ENCODE data around the gene TLN1.

TLN1 gene

DNA sequence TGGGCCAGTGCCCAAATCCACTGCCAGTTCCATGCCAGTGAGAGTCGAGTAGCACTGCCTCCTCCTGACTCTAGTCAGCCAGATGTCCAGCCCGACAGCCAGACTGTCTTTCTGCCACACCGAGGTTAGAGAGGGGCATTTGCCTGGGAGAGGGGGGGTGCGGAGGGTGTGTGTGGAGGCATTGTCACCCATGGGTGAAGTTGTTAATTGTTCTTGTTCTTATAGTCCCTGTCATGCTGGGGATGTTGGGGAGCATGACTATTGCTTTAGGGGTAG is 18.2 kb upstream of the TLN1 start:
- DNase-seq (ENCODE audit: low read depth) = no peak

DNA sequence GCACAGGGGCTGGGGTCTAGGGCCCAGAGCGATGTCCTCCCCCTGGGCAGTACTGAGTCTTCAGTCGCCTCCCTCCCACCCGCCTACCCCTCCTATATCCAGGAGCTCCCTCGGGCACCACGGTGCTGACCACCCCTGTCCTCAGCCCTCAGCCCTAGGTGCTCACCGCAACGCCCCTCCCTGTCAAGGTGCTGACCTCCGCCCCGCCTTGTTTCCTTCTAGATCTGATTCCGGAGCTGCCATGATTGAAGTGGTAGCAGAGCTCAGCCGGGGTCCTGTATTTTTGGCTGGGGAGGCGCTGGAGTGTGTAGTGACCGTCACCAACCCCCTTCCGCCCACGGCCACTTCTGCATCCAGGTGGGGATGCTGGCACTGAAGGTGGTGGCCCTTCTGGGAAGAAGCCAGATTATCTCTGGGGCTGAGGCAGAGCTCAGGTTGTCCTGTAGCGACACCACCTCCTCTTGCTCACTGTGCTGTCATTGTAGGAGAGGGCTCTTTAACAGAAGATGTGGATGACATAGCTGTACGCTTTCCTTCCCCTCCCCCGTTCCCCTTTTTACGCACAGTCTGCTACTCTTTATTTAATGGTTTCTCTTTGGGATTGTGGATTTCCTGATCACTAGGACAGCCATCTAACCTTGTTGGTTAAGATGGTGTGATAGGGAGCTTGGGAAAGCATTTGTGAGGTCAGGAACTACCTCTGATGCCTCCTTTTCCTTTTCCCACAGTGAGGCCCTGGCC is 17.7 kb upstream of the TLN1 start:
- no peak for DNase-seq (ENCODE audit: low read depth)

DNA sequence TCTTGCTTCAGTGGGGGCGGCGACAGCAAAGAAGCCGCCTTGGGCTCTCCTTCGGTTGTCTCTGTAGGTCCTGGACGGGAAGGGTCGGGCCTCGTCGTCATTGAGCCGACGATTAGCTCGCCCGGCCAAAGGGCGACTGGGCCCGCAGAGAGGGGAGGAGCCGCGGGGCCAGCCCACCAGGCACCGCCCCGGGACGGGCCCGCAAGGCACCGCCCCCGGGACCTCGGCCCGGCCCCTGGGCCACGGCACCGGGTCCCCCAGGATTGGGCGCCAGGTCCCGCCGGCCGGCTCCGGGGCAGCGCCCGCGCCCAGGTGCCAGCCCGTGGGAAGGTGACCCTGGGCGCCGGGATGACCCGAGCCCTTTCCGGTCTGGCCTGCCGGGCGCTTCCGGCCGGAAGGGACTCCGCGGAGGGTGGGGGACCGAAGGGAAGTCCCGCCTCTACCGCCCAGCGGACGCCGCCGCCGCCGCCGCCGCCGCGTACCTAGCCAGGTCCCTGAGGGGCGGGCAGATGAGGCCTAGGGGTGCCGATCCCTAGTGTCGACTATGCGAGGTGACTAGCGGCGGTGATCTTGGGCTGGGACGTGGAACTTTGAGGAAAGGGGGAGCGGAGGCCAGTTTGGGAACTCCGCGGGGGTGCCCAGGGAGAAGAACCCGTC is 17.0 kb upstream of the TLN1 start, which contains the start of the genes GBA2 and RGP1:
TSS of gene GBA2 (minus strand) at position 371 of the 657 bp plus-strand sequence. CDS start 524 bp downstream, outside the sequence.
TSS of gene RGP1 (plus strand) at position 430 of the 657 bp plus-strand sequence. CDS start 469 bp downstream, outside the sequence.
- no peak for DNase-seq (ENCODE audit: low read depth)

DNA sequence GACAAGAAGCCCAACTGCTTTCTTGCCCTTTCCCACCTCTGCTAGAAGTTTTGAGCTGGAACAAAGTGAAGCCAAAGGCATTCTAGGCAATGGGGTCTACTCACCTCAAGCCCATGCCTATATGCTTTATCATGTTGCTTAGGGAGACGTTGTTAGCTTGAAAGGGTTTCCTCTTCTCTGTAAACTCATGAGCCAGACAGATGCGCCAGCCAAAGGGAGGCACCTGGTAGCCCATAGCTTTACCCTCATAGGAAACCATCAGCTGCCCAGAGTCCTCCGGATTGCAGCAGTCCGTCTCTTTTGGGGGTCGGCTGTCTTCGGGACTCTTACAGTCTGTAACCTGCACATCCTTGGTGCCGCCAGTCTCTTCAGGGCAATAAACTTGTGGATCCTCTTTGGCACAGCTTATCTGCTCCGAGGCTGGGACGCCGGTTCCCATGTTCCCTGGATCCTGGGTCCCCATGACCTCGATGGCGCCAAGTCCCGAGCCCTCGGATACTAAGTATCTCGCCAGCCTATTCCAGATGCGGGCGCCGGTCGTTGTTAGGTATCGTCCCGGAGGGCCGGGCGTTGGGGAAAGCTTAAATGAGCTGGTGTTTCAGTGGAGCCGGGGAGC is 16.4 kb upstream of the TLN1 start:
- DNase-seq (ENCODE audit: low read depth) = no peak

DNA sequence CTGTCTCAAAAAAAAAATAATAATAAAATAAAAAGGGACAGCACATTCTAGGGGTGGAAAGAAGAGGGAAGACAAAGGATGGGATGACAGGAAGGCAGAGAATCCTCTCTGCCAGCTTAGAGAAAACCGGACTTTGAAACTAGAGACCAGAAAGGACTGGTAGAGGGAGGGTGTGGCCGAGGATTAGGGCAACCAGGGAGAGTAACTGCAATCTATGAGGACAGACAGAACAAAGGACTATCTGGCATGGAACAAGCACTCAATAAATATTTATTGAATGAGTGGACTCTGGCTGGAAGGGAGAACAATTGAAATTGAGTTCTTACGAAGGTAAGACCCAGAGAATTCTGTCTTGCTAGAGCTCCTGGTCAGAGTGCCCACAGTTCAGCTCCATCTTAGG is 14.6 kb upstream of the TLN1 start:
- DNase-seq (ENCODE audit: low read depth) = no peak

DNA sequence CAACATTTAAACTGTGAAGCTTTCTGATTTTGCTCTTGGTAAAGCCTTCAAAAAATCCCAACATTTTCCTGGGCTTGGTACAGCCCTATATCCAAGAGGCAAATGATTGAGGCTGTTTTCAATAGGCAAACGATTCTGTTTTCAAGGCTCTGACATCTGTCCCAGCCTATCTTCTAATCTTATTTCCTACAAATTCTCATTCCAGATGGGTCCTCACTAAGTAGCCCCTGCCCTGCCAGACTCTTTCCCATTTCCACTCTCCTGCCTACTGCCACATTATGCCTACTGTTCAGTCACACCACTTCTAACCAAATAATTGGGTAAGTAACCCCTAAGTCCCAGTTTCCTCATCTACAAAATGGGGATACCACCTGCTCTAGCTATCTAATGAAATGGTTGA is 13.6 kb upstream of the TLN1 start:
- DNase-seq (ENCODE audit: low read depth) = no peak

DNA sequence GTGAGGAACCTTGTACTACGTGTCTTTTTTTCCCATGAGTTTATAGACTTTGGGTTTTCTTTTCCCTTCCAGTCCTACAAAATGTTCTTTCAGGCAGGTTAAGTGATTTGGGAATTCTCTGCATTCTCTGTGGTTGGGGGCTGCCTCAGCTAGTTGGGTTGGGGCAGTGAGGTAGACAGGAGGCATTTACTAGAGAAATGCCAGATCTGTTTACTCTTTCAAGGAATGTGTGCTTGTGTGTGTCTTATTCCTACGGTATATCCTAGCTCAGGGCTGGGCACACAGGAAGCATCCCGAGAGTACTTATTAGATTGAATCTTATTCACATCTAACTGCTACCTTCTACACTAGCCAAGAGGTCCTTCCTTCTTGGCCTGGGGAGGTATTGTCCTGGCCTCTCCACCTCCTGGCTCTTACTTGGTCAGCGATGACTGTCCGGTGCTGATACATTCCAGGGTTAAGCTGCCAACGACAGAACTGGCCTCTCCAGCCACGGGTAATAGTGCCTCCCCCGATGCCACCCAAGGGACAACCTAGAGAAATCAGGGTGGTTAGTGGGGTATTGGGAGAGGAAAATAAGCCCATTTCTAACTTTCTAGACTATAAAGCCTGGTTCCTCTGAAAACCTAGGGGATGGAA is 12.0 kb upstream of the TLN1 start:
- DNase-seq (ENCODE audit: low read depth) = no peak

DNA sequence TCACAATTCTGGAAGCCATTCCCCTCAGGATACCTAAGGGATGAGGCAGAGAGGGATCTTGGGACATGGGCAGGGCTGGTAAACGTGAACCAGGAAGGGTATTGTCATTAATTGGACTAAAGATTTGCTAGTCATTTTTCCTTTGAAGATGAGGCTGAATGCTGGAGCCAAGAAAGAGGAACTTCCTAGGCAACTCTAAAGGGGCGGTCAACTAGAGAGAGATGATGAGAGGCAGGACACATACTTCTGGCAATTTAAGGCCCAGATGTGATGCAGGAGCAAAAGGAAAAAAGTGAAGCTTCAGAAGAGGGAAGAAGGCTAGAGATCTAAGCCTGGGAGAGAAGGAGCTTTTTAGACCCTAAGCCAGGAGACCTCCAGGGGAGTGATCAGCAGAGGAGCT is 11.5 kb upstream of the TLN1 start:
- DNase-seq (ENCODE audit: low read depth) = no peak

DNA sequence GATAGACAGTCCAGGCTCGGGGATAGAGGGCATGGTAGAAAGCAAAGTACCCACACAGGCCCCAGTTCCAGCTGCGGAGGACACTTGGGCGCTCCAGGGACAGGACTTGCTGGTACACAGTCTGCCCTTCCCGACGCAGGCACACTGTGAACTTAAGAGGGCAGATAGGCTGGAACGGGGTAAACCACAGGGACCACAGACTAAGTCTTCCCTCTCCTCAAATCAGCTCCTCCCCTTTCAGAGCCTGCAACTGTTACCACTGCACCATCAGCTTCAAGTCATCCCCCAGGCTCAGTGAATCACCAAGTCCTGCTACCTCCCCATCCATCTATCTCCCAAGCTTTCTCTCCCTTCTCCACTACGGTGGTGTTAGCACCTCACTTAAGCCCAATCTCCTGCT is 9.7 kb upstream of the TLN1 start:
- DNase-seq (ENCODE audit: low read depth) = no peak

DNA sequence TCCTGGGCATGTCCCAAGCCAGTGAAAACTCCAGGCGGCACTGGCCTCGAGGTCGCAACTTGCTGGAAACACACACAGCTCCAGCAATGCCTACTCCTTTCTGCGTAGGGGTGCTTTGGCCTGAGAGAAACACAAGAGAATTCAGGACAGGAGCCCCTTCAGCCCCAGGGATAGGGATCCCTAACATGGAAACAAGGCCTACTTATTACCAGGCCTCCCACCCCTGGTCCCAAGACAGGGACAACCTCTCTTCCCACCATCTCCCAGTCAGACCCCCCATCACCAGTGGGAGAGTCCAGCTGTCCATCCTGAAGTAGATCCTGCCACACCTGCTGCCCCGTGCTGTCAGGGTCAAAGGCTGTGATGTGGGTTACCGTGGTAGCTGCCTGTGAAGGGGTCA is 8.2 kb upstream of the TLN1 start:
- DNase-seq (ENCODE audit: low read depth) = no peak

DNA sequence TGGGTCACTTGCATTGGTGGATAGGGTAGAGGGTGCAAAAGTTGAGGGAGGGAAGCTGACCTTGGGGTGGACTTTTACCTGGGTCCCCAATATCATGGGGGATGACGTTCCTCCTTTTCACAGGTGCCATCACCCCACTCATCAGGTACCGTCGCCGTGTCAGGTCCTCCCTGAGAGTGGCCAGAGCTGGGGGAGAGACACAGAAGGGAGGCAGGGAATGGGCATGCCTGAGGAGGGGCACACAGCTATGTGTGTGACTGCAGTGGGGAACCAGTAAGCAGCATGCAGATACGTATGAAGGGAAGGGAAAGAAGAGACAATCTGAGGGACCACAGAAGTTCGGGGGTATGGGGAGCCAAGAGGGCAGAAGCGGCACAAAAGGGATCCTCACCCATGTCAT is 6.9 kb upstream of the TLN1 start:
- no peak for DNase-seq (ENCODE audit: low read depth)

DNA sequence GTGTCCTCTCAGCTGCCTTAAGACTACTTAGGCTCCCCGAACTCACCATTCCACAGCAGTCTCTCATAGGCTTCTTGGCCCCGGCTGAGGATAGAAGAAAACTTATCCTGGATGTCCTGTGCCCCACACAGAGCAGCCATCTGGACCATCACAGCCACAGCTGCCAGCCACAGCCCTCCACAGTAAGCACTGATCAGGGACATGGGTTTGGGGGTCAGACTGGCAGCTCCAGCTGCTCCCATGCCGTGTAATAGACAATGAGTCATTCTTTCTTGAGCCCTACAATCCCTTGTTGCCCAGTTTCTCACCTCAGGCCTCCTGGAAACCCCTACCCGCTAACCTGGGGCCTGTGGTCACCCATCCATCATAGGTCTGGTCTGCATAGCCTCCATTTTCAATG is 6.2 kb upstream of the TLN1 start:
- DNase-seq (ENCODE audit: low read depth) = no peak

DNA sequence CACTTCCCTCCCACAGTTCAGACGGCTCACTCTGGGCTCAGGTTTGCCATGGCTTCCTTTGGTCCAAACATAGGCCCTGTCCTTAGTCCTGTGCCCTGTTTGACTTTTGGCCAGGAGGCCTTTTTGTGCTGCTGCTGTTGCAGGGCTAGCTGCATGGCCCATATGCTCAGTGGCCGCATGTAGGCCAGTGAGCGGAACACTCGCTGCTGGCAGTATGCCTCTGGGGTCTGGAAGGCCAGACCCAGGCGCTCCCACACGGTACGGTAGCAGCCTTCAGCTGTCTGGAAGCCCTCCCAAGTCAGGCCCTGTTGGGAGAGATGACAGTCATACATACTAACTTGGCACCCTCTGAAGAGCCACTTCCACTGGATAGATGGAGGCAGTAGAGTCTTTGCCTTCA is 5.1 kb upstream of the TLN1 start:
- DNase-seq (ENCODE audit: low read depth) = no peak

DNA sequence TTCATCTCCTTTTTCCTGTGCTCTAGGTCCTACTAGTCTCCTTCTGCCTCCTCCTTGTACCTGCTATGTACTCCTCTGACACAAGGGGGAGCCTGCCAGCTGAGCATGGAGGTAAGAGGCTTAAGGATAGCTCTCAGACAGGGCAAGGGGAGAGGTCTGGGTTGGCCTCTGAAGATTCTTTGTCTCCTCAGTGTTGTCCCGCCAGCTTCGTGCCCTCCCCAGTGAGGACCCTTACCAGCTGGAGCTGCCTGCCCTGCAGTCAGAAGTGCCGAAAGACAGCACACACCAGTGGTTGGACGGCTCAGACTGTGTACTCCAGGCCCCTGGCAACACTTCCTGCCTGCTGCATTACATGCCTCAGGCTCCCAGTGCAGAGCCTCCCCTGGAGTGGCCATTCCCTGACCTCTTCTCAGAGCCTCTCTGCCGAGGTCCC is 4.2 kb upstream of the TLN1 start:
- no peak for DNase-seq (ENCODE audit: low read depth)

DNA sequence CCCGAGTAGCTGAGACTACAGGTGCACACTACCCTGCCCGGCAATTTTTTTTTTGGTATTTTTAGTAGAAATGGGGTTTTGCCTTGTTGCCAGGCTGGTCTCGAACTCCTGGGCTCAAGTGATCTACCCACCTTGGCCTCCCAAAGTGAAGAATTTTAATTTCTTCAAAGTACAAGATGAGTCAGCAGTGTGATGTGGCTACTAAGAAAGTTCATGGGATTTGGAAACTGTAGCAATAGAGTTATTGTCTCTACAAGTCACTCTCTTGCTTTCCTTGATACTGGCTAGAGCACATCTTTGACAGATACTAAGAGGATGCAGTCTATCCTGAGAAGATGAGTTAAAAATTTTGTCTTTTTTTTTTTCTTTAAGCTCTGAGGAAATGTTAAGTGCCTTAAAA is 2.1 kb upstream of the TLN1 start:
- no peak for DNase-seq (ENCODE audit: low read depth)

DNA sequence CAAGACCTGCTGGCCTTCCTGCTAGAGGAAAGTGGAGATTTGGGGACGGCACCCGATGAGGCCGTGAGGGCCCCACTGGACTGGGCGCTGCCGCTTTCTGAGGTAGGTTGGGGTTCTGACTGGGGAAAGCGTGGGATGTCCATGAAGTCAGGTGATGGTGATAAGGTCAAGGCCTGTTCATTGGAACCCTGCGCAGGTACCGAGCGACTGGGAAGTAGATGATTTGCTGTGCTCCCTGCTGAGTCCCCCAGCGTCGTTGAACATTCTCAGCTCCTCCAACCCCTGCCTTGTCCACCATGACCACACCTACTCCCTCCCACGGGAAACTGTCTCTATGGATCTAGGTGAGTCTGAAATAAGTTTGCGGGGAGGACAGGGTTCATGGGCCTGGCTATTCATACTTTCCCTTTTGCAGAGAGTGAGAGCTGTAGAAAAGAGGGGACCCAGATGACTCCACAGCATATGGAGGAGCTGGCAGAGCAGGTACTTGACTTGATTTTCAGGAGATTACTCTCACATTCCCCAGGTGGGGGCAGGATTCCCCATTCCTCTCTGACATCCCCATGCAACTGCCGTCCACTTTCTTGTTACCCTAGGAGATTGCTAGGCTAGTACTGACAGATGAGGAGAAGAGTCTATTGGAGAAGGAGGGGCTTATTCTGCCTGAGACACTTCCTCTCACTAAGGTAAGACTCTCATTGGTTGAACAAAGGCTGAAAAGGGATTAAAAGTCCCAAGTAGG is 976 bp upstream of the TLN1 start:
- no peak for DNase-seq (ENCODE audit: low read depth)

DNA sequence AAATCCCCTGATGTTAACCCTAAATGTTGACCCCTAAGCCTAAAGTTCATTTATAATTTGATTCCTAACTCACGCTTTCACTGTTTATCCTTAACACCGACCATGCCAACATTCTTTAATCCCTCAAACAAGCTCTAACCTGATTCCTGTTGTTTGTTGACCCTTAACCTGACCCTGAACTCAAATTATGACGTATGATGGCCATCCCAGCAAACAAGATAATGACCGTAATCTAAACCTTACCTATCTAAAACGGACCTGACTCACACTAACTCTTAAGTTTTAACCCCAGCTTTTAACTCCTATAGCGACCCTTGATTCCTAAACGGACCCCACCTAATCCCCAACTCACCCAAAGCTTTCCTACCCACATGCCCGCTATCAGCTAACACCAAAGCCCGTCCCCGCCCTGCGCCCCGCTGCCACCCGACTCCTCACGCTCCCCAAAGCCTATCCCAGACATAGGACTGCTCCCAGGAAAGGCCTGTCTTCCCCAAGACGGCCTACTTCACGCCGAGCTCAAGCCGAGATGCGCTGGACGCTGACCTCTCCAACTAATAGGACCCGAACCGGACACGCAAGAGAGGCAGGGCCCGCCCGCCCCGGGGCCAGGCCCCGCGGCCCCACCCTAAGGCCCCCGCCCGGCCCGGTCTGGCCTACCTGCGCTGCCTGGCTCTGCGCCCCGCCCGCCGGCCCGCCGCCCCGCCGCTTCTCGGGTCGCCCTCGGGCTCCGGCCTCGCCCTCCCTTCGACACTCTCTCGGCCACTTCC is 395 bp downstream of the TLN1 start:
- no peak for DNase-seq (ENCODE audit: low read depth)

DNA sequence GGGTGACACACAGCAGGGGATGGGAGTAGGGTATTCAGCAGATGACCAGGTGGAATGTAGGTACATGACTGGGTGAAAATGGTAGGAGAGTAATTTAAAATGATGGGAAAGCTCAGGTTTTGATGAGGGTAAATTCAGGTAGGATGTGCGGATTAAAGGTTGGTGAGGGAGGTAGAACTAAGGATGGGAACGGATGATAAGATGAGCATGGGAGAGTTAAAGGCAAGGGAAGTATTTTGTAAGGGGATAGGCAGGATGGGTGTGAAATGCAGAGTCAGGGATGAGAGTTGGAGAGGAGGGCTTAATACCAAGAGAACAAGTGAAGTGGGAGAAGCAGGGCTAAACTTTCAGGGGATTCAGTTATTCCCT is 1.5 kb downstream of the TLN1 start:
- DNase-seq (ENCODE audit: low read depth) = no peak

DNA sequence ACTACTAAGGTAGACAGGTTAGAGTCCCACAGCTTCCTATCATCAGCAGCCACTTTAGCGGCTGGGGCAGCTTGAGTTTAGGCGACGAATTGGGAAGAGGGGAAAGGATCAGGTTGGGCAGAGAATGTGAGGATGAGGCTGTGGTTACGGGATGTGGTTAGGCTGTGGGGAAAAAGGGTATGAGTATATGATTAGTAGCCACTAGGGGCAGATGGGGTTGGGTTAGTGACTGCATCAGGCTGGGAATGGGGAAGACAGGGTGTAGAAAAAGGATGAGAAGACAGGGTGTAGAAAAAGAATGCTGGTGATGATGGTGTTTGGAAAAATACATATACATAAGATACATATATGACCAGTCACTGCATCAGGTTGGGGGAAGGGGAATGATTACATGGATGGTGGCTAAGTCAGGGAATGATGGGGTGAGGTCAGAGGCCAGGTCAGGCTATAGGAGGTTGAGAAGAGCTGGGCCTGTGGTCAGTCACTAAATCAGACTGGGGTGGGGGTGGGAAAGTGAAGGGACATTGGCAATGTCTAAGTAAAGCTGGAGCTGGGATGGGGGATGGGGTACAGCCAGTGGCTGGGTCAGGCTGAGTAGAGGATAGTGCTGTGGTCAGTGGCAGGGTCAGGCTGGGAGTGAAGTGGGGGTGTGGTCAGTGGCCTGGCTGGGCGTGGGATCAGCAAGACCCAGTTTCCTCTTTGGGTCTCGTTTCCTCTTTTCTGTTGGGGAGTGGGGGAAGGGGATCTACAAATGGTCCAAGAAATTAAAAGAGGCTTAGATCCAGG is 2.1 kb downstream of the TLN1 start:
- peak; percentile 90 for DNase-seq (ENCODE audit: low read depth)

DNA sequence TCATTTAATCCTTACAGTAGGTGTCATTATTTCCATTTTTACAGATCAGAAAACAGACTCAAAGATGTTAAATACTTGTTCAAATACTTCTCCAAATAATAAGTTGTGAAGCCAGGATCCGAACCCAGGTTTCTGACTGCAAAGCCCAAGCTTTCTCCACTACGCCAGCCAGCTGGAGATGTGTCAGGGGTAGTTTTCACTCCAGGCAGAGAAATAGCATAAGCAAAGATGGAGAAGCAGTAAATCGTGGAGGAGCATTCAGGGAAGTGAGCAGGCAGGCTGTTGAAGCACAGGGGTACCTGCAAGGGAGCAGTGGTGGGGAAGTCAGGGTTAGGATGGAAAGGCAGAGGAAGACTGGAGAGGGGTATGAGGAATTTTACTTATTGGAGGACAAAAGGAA is 2.9 kb downstream of the TLN1 start:
- no peak for DNase-seq (ENCODE audit: low read depth)

Data from HS-5 (cell line).